Epidermal melanocyte (primary cell): ENCODE data around the gene RICTOR.

ENCODE experiments used
- DNase-seq: peaks from one replicate; pipeline ENCODE4 v3.0.0; 2011; ENCODE audit warnings: low spot score; ENCODE audit not compliant: insufficient read length

RICTOR gene

DNA sequence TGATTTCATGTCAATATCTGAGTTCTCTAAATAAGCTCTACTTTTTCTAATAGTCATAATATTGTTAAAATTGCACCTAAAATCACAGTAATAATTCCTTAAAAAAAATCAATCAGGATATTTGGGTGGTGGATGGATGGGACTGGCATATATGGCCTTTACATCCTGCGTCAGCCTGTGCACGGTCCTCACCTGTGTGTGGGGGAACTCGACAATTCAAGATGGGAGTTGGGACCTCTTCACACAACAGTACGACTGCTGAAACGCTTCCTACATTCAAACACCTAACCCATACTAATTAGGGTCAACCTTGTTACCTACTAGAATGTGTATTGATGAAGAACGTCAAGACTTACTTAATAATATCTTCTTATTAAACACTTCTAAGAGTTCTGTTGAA lies 137.9 kb downstream of the RICTOR start:
- DNase-seq: no peak

DNA sequence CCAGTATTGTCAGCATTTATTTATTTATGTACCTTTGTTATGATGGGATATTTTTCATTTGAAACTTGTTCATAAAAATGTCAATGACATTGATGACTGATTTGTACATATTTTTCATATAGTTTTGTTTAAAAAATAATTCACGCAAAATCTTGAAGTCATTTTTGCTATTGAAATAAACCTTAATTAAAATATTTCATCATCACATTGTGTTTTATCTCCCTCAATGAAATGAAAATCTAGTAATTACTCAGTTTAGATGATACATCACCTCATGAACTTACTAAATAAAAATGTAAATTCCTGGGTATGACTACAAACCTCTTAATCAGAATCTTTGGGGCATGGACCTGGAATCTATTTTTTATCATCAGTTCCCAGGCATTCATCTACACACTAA lies 138.8 kb downstream of the RICTOR start:
- no peak for DNase-seq

DNA sequence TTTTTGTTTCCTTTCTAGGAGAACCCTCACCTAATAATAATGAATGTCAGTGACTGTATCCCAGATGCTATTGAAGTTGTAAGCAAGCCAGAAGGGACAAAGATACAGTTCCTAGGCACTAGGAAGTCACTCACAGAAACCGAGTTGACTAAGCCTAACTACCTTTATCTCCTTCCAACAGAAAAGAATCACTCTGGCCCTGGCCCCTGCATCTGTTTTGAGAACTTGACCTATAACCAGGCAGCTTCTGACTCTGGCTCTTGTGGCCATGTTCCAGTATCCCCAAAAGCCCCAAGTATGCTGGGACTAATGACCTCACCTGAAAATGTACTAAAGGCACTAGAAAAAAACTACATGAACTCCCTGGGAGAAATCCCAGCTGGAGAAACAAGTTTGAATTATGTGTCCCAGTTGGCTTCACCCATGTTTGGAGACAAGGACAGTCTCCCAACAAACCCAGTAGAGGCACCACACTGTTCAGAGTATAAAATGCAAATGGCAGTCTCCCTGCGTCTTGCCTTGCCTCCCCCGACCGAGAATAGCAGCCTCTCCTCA lies 141.3 kb downstream of the RICTOR start:
- DNase-seq: no peak

DNA sequence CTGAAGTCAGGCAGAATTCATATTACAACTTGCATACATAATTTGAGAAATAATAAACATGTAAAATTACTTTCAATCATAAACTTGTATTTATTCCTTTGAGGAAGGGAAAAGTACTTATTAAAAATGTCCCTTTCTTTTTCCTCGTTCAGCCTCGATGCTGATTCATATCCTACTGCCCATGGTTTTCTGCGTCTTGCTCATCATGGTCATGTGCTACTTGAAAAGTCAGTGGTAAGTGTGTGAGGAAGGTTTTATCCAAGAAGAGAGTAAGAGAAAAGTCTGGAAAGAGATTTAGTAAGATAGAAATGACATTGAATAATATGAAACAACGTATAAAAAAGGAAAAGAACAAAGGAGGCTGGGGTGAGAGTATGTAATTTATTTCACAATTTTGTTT lies 142.5 kb downstream of the RICTOR start:
- no peak for DNase-seq

DNA sequence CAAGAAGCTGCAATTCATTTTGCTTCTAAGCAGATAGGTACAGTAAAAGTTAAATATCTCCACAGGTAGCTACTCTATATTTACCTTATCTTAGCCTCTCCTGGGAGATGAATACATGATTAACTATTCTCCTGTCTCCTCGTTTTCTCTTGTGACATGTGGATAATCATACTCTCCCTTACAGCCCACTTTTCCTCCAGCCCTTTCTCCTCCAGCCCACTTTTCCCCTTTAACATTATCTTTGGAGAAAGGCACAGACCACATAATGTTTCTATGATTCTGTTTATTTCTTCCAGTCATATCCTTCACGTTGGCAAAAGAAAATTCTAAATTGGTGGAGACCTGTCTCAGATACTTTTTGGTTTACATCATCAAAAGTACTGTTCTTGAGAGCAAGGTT lies 144.4 kb downstream of the RICTOR start:
- DNase-seq: no peak

DNA sequence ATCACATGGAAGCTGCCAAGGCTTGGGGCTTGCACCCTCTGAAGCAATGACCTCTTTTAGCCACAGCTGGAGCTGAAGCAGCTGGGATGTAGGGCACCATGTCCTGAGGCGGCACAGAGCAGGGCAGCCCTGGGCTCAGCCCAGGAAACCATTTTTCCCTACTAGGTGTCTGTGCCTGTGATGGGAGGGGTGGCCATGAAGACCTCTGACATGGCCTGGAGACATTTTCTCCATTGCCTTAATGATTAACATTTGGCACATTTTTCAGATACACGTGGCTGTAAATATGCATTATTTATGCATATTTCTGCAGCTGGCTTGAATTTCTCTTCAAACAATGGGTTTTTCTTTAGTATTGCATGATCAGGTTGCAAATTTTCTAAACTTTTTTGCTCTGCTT lies 146.7 kb downstream of the RICTOR start:
- no peak for DNase-seq

DNA sequence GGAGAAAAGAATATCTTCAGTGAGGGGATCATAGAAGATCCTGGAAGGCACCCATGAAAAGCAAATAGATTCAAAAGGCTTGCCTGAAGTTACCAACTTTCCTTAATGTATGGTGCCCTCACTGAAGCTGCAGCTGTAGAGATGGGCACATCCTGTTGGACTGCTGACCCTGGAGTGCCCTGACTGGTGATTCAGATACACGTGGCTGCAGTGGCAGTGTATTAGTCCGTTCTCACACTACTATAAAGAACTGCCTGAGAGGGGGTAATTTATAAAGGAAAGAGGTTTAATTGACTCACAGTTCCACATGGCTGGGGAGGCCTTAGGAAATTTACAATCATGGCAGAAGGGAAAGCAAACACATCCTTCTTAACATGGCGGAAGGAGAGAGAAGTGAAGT lies 148.1 kb downstream of the RICTOR start:
- no peak for DNase-seq

DNA sequence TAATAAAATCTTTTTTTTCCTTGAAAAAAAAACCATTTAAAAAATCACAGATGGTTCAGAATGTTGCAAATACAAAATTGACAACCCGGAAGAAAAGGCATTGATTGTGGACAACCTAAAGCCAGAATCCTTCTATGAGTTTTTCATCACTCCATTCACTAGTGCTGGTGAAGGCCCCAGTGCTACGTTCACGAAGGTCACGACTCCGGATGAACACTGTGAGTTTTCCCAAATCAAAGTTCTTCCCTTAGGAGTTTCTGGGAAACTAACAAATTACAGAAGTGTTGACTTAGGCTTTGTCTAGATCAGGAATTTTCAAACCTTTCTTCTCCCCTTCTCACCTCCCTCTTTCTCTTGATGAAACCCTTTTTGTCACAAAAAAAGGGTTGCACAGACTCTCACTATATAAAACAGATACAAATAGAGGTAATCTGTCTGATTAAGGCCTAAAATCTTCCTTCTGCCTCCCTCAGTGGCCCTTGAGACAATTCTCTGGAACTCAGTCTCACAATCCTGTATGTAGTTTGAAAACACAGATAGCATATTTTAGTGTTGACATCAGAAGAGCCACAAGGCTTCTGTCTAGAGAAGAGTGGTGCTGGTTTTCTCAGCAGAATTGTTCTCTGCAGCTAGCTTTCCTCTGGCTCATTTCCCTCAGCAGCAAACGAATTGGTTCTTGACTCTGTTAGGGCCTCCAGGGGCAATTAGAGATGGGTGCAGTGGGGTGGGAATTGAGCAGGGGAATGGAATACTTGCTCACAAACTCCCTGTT lies 148.9 kb downstream of the RICTOR start:
- DNase-seq: peak; percentile 33

DNA sequence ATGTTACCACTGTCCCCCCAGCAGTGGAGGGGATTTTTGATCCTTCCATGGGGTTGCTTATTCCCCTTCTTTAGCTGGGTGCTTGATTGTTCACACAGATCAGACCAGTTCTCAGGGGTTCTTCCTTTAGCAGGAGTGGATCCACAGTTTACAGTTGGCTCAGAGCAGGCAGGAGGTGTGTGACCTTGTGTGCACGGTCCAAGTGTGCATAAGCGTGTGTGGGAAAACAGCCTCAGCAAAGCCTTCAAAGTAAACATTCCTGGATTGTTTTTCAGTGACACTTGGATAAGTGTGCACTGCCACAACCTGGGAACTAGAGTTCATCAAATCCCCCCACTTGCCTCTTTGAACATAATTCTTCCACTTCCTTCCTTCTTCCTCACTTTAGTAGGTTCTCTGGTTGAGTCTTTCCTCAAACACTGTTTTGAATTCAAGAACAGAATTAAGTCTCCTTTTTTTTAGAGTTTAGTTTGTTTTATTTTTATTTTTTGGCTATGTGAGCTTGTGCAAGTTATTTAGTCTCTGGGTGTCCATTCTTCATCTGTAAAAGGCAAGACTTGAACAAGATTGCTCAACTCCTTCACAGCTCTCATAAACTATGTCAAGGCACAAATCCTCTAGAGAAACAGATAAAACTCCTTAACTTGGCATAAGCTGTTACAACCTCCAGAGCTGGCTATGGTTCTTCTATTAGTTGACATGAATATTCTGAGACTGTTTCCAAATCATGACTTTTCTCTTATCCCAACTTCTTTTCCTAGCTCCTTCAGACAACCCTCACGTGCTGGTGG lies 150.3 kb downstream of the RICTOR start:
- DNase-seq: no peak

DNA sequence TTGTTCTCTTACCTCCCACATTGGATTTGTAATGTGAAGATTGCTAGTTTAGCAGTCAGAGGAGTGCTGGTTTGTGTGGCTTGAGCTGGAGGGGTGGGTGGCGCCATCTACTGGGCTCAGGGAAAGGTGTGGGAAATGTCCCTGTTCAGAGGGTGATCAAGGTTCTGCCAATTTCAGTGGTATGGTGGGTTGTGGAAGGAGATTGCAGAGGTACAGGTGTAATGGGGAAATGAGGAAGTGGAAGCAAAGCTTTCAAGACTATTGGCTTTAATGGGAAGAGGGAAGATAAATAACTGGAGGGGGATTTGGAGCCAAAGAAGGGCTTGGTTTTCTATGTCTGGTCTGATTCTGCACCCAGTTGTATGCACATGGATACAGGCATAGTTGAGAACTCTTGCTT lies 152.0 kb downstream of the RICTOR start:
- peak; percentile 19 for DNase-seq

DNA sequence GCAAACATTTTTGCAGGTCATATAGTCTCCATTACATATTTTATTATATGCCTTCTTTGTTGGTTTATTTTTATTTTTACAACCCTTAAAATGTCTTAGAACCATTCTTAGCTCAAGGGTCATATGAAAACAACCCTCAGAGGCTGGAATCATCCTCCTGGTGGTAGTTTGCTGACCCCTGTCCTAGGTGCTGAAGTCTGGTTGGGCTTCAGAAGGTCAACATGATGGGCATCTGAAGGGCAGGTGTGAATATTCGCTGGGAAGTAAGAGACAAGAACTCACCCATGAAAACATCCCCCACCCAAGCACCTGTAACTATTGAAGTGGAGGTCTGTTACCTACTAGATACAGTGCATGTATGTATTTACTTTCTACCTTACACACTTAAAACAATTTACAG lies 153.0 kb downstream of the RICTOR start:
- no peak for DNase-seq

DNA sequence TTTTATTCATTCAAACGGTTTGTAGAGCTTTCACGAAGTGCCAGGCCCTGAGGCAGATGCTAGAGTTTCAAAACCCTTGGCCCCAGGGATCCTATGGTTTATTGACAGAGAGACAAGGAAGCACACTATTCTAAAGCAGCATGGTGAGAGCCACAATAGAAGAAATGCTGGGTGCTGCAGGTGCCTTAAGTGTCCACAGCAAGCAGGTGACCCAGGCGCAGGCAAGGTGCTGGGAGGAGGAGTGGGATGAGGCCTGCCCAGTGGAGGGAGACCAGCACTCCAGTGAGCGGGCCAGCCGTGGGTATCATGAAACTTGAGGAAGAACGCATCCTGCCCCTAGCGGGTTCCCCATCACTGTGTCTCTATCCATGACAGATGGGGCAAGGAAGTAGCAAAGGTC lies 157.4 kb downstream of the RICTOR start:
- no peak for DNase-seq

DNA sequence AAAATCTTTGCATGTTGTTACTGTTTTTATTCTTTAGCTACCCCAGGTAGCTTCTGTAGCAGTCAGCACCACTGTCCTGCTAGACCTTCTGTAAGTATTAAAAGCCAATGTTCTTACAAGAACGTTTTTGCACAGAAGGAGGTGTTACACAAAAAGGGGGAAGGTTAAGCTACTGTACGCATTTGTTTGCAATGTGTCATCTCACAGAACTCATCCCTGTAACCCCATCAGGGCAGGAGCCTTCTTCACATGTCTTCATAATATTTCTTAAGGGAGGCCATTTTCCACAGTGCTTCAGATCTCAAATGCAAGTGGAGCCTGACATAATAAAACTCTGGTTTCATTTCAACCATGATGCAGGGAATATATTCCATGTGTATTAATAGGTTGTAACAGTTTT lies 160.5 kb downstream of the RICTOR start:
- DNase-seq: no peak

DNA sequence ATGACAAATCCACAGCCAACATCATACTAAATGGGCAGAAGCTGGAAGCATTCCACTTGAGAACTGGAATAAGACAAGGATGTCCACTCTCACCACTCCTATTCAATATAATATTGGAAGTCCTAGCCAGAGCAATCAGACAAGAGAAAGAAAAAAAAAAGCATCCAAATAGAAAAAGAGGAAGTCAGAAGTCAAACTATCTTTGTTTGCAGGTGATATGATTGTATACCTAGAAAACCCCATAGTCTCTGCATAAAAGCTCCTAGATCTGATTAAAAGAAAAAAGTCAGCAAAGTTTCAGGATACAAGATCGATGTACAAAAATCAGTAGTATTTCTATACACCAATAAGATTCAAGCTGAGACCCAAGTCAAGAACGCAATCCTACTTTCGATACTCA lies 162.3 kb downstream of the RICTOR start:
- no peak for DNase-seq

DNA sequence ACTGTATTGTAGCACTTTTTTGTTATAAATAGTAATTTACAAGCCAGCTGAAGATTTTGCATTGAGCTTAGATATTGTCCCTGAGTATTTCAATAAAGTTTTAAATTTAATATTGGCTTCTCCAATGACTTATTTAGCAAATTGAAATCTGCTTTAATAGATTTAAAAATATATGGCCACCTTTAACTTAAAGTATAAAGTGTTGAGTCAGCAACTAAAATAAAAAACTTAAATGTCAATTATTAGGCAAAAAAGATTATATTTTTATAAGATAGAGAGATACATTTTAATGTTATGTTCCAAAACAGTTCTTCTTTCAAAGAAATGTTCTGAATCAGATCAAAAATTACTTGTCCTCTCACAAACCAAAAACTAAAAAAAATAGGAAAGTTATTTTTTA lies 167.7 kb downstream of the RICTOR start:
- DNase-seq: no peak

DNA sequence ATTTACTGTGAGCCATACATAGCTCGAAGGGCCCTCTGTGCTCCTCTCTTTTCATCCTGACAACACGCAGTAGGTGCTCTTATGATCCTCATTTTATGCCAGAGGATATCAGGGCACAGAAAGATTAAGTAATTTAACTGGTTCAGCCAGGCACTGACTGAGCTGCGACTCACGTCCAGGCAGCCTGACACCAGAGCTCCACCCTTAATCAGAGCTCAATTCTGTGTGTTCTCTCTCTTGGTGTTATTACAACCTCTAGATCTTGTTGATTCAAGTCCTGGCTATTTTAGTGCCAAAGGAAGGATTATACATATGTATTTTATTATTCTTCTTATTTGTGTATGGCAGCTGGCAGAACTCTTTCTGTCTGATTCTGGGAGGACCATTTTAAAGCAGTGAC lies 168.7 kb downstream of the RICTOR start:
- DNase-seq: no peak

DNA sequence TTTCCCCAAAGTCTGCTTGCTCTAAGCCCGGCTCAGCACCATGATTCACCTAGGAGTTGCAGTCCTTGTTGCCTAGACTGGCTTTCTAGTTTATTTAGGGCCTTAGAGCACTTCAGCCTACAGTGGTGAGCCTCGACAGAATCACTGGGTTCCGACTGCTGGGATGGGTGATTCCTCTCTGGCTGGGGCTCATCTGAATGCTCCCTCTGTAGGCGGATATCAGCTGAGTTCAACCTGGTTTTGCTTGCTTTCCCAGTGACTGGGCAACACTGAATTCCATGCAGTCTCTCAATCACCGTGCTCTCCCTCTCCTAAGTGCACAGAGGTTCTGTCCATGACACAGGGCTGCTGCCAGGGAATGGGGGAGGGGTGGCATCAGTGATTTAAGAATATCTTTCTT lies 174.3 kb downstream of the RICTOR start:
- no peak for DNase-seq

DNA sequence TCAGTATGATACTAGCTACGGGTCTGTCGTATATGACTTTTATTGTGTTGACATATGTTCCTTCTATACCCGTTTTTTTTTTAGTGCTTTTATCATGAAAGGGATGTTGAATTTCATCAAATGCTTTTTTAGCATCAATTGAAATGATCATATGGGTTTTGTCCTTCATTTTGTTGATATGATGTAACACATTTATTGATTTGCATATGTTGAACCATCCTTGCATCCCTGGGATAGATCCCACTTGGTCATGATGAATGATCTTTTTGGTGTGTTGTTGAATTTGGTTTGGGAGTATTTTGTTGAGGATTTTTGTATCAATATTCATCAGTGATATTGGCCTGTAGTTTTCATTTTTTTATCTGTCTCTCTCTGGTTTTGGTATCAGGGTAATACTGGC lies 177.4 kb downstream of the RICTOR start:
- no peak for DNase-seq

DNA sequence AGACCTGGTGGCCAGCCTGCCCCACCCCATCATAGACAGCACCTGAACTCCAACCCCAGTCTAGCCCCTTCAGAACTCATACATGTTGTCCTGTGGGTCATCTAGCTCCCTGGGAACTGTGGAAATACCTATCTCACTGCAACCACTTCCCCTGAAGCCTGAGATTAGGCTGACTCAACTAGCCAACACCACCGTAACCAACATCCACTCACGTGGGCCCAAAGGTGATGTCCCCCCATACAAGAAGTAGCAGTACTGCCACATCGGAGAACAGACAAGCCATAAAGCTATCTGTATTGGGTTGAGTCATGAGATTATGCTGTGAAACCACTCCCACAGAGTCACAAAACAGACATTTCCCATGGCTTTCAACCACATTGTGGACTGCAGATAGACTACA lies 181.8 kb downstream of the RICTOR start:
- DNase-seq: no peak

DNA sequence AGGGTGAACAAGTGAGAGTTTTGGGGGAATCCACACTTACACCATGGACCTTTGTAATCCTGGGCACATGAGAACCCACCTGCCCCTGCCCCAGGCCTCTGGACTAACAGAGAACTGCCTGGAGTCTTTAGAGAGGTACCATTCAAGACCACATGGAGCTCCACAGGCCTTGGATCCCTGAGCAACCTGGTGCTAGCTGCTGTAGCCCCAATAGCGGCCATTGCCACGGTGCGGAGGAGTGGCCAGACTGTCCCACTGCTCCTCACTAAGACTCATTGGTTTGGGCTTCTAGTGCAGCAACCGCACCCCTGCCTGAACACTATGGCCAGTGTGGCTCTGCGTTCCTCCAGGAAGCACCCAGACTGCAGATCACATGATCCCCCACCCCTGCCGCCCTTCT lies 182.6 kb downstream of the RICTOR start:
- DNase-seq: no peak

DNA sequence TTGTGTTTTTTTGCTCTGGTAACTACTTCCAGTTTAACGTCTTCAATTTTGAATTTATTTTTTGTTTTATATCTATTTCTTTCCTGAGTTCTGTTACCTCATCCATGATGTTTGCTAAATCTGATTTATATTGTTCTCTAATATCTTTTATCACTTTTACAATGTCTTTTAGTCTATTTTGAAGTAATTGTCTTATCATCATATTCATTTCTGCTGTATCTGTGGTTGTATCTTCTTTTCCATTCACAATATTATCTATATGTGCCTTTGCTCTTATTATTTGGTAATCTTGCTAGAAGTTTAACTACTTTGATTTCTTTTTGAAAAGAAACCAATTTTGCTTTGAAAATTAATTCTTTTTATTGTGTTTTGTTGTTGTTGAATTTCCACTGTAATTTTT lies 184.8 kb downstream of the RICTOR start:
- DNase-seq: no peak

DNA sequence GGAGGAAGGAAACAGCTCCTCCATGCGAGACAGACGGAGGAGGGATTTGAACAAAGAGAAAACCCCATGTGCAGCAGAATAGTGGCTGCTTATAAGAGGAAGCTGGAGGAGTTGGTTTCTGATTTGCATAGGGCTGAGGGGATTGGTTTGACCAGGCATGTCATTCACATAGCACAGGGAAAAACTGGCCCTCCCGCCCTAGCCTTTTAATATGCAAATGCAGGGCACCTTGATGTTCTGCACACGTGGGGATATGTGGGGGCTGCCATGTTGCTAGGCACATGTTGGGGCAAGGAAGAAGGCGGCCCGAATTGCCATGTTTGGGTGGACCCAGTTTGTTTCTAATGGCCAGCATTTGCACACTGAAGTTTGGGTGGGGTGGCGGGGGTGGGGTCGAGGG lies 186.2 kb downstream of the RICTOR start:
- no peak for DNase-seq
